Endometrial microvascular endothelial cells (primary cell): ENCODE measurements around the gene ERI3. TPM values are rescaled to one million over a fixed set of nuclear protein-coding genes. Genes with fewer than 3 reads are reported as not detected.

Experiments
- total RNA-seq: library from RNA; depleted of rRNA; stranded (reverse); fragments of >200 nt; gene quantifications from one replicate; pipeline ENCODE4 v1.2.3, GENCODE V29; 2015; ENCODE audit errors: inconsistent ontology term

Gene ERI3
- total RNA-seq, 1 donor from 2014 or later = 59.5 TPM

Other genes starting within 250 kb of the ERI3 start
- not detected for gene KLF17, start 236.4 kb downstream of the ERI3 start, total RNA-seq
- not detected for gene KLF18, start 213.6 kb downstream of the ERI3 start, total RNA-seq
- gene DMAP1, start 141.8 kb downstream of the ERI3 start, total RNA-seq = 29.3 TPM
- 112 TPM for gene RNF220, start 50.0 kb upstream of the ERI3 start, total RNA-seq